ENCODE results near the gene PRKCE. TPM values are rescaled to one million over a fixed set of nuclear protein-coding genes. Genes with fewer than 3 reads are reported as not detected.

The PRKCE gene
- total and polyA plus RNA-seq, 2 experiments from 2014 or later, result 0.94 to 1.2 TPM

- TF ChIP-seq ZNF462 (CRISPR knock-in tag; IDR thresholded peaks at IDR 0.05), result no peak
- TF ChIP-seq STAT1 (IDR thresholded peaks at IDR 0.05; ENCODE audit: unreplicated experiment), result no peak
- no peak for TF ChIP-seq NANOG (IDR thresholded peaks at IDR 0.05; ENCODE audit: borderline replicate concordance)
- no peak for TF ChIP-seq REST (IDR thresholded peaks at IDR 0.05; ENCODE audit: unreplicated experiment)
- TF ChIP-seq ZNF114 (CRISPR knock-in tag; IDR thresholded peaks at IDR 0.05), result no peak
- no peak for TF ChIP-seq JUNB (IDR thresholded peaks at IDR 0.05; ENCODE audit: unreplicated experiment)
Measured at GRCh38 chr2:45653122-45653913, 1.8 kb downstream of the PRKCE start (continued).
